HG03066 (cell line): ENCODE measurements around the gene TMEM132E.

ENCODE experiments used
- ATAC-seq: cut with Tn5 transposase; IDR thresholded peaks from one replicate; pipeline ENCODE4 v1.9.1; 2021; ENCODE audit warnings: low read depth; ENCODE audit not compliant: unreplicated experiment

TMEM132E gene

GRCh38 chr17:34683390-34683789, 104.0 kb downstream of the TMEM132E start:
- ATAC-seq = no peak
